ENCODE results near the gene REXO2. TPM values are rescaled to one million over a fixed set of nuclear protein-coding genes. Genes with fewer than 3 reads are reported as not detected.

REXO2 gene
- total RNA-seq, 1 donor from 2014 or later: 24.5 TPM

DNA sequence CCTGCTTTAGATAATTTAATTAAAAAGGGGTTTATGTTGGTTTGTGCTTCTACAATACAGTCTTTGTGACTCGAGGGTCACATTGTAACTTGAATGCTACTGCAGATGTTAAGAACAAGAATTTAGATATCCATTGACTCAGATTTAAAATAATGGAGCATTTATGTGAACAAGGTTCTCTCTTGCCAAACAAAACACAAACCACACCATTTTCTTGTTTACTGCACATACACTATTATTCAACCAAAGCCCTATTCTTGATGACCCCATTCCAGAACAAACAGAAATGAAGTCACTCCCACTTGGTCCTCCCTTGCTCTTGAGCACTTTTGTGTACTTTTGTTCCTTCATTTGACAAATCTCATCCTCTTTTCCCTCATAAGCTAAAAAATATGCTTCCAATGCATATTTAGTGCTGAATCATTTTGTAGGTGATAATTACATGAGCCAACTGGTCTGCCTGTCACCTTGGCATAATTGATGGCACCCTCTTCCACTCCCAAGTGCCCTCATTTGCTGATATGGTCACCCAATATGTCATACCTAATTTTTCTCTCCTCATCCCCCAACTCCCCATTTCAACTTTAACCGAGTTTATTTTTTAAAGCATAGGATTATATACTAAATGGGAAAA is 41.8 kb upstream of the REXO2 start:
- Mint-ChIP-seq H3K36me3 (ENCODE audit: unreplicated experiment) (no peaks in the 10 kb centered on the region), H3K4me3 (ENCODE audit: unreplicated experiment) (no peak overlapping the region), H3K27ac (ENCODE audit: unreplicated experiment) (no peak overlapping the region), H3K27me3 (ENCODE audit: unreplicated experiment) (peaks cover 12% of the 10 kb centered on the region), H3K4me1 (ENCODE audit: low read depth, unreplicated experiment) (peaks cover 9% of the 10 kb centered on the region), H3K9me3 (ENCODE audit: unreplicated experiment) (peaks cover 4% of the 10 kb centered on the region)
- TF ChIP-seq, protein P1, sequence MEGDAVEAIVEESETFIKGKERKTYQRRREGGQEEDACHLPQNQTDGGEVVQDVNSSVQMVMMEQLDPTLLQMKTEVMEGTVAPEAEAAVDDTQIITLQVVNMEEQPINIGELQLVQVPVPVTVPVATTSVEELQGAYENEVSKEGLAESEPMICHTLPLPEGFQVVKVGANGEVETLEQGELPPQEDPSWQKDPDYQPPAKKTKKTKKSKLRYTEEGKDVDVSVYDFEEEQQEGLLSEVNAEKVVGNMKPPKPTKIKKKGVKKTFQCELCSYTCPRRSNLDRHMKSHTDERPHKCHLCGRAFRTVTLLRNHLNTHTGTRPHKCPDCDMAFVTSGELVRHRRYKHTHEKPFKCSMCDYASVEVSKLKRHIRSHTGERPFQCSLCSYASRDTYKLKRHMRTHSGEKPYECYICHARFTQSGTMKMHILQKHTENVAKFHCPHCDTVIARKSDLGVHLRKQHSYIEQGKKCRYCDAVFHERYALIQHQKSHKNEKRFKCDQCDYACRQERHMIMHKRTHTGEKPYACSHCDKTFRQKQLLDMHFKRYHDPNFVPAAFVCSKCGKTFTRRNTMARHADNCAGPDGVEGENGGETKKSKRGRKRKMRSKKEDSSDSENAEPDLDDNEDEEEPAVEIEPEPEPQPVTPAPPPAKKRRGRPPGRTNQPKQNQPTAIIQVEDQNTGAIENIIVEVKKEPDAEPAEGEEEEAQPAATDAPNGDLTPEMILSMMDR (IDR thresholded peaks at IDR 0.05; ENCODE audit: partially characterized antibody, unreplicated experiment): no peak
- no peak for DNase-seq

DNA sequence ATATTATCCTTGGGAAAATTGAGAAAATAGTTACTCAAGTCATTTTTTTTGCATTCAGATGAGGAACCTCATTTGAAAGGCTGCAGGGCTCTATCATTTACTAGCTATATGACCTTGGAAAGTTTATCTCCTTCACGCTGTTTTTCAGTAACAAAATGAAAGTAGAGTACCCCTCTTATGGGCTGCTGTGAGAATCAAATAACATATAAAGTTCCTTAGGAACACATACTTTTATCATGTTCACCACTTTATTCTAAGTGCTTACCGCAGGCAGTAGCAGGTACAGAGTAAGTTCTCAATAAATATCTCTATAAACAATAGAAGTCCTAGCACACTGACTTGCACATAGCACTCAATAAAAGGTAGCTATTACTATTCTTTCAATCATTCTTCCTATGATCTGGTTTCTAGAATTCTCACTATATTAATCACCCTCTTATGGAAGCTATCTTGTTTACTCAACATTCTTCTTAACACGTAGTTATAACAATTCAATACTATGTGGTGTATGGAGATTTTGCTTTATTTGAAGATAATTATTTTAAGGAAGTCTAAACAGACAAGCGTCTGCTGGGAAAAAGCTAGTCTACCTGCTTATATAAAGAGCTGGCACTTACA is 40.9 kb upstream of the REXO2 start:
- TF ChIP-seq, protein P1 (IDR thresholded peaks at IDR 0.05; ENCODE audit: partially characterized antibody, unreplicated experiment): no peak
- peaks cover 5% of the 10 kb centered on the region for H3K36me3 Mint-ChIP-seq (ENCODE audit: unreplicated experiment)
- H3K27ac Mint-ChIP-seq (ENCODE audit: unreplicated experiment): peak overlapping the region; percentile 73
- peaks cover 12% of the 10 kb centered on the region for H3K27me3 Mint-ChIP-seq (ENCODE audit: unreplicated experiment)
- peaks cover 4% of the 10 kb centered on the region for H3K9me3 Mint-ChIP-seq (ENCODE audit: unreplicated experiment)
- peaks cover 9% of the 10 kb centered on the region for H3K4me1 Mint-ChIP-seq (ENCODE audit: low read depth, unreplicated experiment)
- H3K4me3 Mint-ChIP-seq (ENCODE audit: unreplicated experiment): peak overlapping the region; percentile 99
- DNase-seq: no peak

DNA sequence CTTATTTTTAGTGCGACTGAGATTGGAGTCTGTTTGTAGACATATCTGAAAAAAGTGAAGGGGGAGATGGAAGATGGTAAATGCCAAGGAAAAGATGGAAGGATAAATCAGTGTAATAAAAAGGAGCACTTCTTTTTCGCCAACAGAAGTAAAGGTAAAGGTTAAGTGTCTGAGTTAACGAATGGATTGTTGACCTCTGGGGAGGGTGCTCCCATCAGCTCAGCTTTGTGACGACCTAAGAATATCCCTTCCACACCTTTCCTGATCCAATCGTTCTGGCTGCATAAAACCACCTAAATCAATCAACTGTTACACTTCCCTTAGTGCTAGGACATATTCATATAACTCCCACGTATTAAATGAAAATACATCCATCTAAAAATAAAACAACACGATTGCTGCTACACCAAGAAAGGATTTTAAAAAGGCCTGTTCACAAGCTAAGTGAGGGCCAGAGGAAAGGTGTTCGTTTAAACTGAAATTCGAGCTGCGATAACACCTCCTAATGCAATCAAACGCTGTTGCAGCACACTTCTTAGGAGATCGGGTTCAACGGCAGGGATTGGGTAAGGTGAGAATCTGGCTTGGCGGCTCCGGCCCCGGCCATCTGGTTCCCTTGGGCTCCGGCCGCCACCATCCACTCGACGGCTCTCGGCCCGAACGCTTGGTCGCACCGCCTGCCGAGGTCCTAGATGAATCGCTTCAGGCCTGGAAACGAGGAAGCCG is 39.6 kb upstream of the REXO2 start:
- peak overlapping the region; percentile 99 for H3K4me3 Mint-ChIP-seq (ENCODE audit: unreplicated experiment)
- peaks cover 5% of the 10 kb centered on the region for H3K36me3 Mint-ChIP-seq (ENCODE audit: unreplicated experiment)
- TF ChIP-seq, protein P1 (IDR thresholded peaks at IDR 0.05; ENCODE audit: partially characterized antibody, unreplicated experiment): no peak
- H3K4me1 Mint-ChIP-seq (ENCODE audit: low read depth, unreplicated experiment): peaks cover 9% of the 10 kb centered on the region
- peaks cover 4% of the 10 kb centered on the region for H3K9me3 Mint-ChIP-seq (ENCODE audit: unreplicated experiment)
- DNase-seq: peak; percentile 79
- peaks cover 12% of the 10 kb centered on the region for H3K27me3 Mint-ChIP-seq (ENCODE audit: unreplicated experiment)
- H3K27ac Mint-ChIP-seq (ENCODE audit: unreplicated experiment): peak overlapping the region; percentile 99

DNA sequence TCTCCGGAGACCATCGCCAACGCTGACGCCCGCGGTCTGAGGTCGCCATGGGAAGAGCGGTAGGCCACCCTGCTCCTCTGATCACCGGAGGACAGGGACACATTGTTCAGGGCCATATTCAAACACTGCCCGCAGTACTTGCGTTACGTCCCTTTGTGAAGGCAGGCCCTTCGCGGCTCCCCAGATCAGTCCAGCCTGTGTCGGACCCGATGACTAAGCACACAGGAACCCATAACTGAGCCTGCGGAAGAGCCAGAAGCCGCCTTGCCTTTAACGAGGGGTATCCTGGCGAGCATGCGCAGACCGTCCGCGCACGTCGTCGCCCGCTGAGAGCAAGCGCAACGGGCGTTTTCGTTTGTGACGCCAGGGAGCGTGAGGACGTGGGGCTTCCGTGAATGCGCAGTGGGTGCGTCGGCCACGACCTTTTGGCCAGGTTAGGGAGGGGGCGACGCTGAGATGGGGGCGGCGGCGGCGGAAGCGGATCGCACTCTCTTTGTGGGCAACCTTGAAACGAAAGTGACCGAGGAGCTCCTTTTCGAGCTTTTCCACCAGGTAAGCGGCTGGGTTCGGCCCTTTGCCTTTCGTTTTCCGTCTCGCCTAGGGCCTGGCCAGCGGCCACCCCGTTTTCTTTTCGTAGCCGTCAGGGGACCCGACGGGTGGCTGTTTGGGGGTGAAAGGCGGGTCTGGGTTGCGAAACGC is 38.9 kb upstream of the REXO2 start, which contains the start of the genes C11orf71 and RBM7:
C11orf71 (minus strand) TSS at position 296 of the 699 bp plus-strand sequence; CDS start at position 116, 180 bp downstream.
RBM7 (plus strand) TSS at position 451 of the 699 bp plus-strand sequence; CDS start at position 457, 6 bp downstream.
- TF ChIP-seq, protein P1 (IDR thresholded peaks at IDR 0.05; ENCODE audit: partially characterized antibody, unreplicated experiment): no peak
- Mint-ChIP-seq H3K27ac (ENCODE audit: unreplicated experiment) (peak within 1 kb of the TSS; percentile 99), H3K36me3 (ENCODE audit: unreplicated experiment) (peaks cover 5% of the 10 kb centered on the region), H3K9me3 (ENCODE audit: unreplicated experiment) (peaks cover 4% of the 10 kb centered on the region), H3K27me3 (ENCODE audit: unreplicated experiment) (peaks cover 12% of the 10 kb centered on the region), H3K4me1 (ENCODE audit: low read depth, unreplicated experiment) (peaks cover 9% of the 10 kb centered on the region), H3K4me3 (ENCODE audit: unreplicated experiment) (peak within 1 kb of the TSS; percentile 99)
- DNase-seq: peak; percentile 98

All from glutamatergic neuron (in vitro differentiated cells).